Measurements from ENCODE around the gene CCND1. TPM values are rescaled to one million over a fixed set of nuclear protein-coding genes. Genes with fewer than 3 reads are reported as not detected.

Gene CCND1
- total and polyA plus RNA-seq, 9 of the 15 experiments (the other 6 are each of a cell fraction or from before 2014, with no cell fraction given), result 0.04 to 23.3 (median 3.8) TPM

- TF ChIP-seq SOX6 (IDR thresholded peaks at IDR 0.05) (peak; percentile 46; the same call in 1 of the 2 replicates), RCOR1 (IDR thresholded peaks at IDR 0.05; ENCODE audit: borderline replicate concordance in 1 of 2, low read depth in 2 of 2, low read length in 2 of 2) (peak in 1 of 2 experiments; percentile 44; a peak in 1 of 4 replicates), REST (IDR thresholded peaks at IDR 0.05; ENCODE audit: borderline replicate concordance) (no peak), REST (CRISPR knock-in tag; IDR thresholded peaks at IDR 0.05; ENCODE audit: low read depth) (no peak), TRIM24 (IDR thresholded peaks at IDR 0.05) (peak; percentile 99), FOXP4 (CRISPR knock-in tag; IDR thresholded peaks at IDR 0.05; ENCODE audit: borderline replicate concordance) (no peak), JUND (IDR thresholded peaks at IDR 0.05; ENCODE audit: borderline replicate concordance, low read depth, low read length) (peak; percentile 58), JUND (tag; IDR thresholded peaks at IDR 0.05; ENCODE audit: borderline replicate concordance, low read depth, low read length) (no peak; the same call in 2 of the 3 replicates)
These were observed 50.5 kb downstream of the CCND1 start (continued) for GRCh38 chr11:69691463-69691862.
